Astrocyte of the spinal cord (primary cell): ENCODE measurements around the gene WHAMM.

Source experiments
- DNase-seq: peaks from one replicate; pipeline ENCODE4 v3.0.0; 2011; ENCODE audit warnings: low read depth, low spot score
- H3K4me3 ChIP-seq: 2 replicates; pipeline ENCODE4 v1.5.1; 2011; ENCODE audit warnings: low read depth, mild to moderate bottlenecking, low read length, moderate library complexity
- in situ Hi-C: cut with HindIII; loops from 2 replicates; pipeline ENCODE4 v1.10.0; 2017; ENCODE audit warnings: low sequenced_read_pairs
- TF ChIP-seq, protein P1 (sequence below): IDR thresholded peaks from 2 replicates; pipeline ENCODE4 v1.5.1; 2012; ENCODE audit warnings: low read depth, mild to moderate bottlenecking, low read length, inconsistent platforms

WHAMM gene

GRCh38 chr15:82799183-82799841 is 10.1 kb upstream of the WHAMM start:
- in situ Hi-C loops = no loop called here
- H3K4me3 ChIP-seq = no peak overlapping the region
- DNase-seq = no peak
- TF ChIP-seq, protein P1, sequence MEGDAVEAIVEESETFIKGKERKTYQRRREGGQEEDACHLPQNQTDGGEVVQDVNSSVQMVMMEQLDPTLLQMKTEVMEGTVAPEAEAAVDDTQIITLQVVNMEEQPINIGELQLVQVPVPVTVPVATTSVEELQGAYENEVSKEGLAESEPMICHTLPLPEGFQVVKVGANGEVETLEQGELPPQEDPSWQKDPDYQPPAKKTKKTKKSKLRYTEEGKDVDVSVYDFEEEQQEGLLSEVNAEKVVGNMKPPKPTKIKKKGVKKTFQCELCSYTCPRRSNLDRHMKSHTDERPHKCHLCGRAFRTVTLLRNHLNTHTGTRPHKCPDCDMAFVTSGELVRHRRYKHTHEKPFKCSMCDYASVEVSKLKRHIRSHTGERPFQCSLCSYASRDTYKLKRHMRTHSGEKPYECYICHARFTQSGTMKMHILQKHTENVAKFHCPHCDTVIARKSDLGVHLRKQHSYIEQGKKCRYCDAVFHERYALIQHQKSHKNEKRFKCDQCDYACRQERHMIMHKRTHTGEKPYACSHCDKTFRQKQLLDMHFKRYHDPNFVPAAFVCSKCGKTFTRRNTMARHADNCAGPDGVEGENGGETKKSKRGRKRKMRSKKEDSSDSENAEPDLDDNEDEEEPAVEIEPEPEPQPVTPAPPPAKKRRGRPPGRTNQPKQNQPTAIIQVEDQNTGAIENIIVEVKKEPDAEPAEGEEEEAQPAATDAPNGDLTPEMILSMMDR = no peak

- DNase-seq = no peak
- H3K4me3 ChIP-seq = no peak overlapping the region
- in situ Hi-C loops = no loop called here
- TF ChIP-seq, protein P1 = no peak
Observed at GRCh38 chr15:82802497-82802896, 6.9 kb upstream of the WHAMM start.

GRCh38 chr15:82803793-82804574 is 5.4 kb upstream of the WHAMM start:
- DNase-seq = no peak
- no peak overlapping the region for H3K4me3 ChIP-seq
- TF ChIP-seq, protein P1 = no peak
- in situ Hi-C loops = no loop called here

GRCh38 chr15:82804575-82804949 is 4.9 kb upstream of the WHAMM start:
- TF ChIP-seq, protein P1 = no peak
- no peak overlapping the region for H3K4me3 ChIP-seq
- in situ Hi-C loops = no loop called here
- DNase-seq = no peak

GRCh38 chr15:82805994-82806406 is 3.4 kb upstream of the WHAMM start, which contains the start of gene FSD2:
Gene FSD2, minus strand, starts transcription at chr15:82806069. Its CDS starts 18,679 bp downstream, at chr15:82787390.
- no peak for DNase-seq
- no peak within 1 kb of the TSS for H3K4me3 ChIP-seq
- TF ChIP-seq, protein P1 = no peak
- in situ Hi-C loops = no loop called here

- TF ChIP-seq, protein P1 = no peak
- in situ Hi-C loops = no loop called here
- H3K4me3 ChIP-seq = no peak overlapping the region
- no peak for DNase-seq
Observed at GRCh38 chr15:82807920-82808633, 1.4 kb upstream of the WHAMM start.
